RCC 7860 (cell line): ENCODE data around the gene RP2.

ENCODE experiments used
- DNase-seq: peaks from one replicate; pipeline ENCODE4 v3.0.0-alpha.2; 2015; ENCODE audit warnings: low spot score
- FAIRE-seq: peaks from 2 replicates; lab custom pipeline; 2012; peaks lifted over from hg19 to GRCh38; lab: Jason Lieb, UNC

RP2 gene

GRCh38 chrX:46836701-46837557 is at the start of gene RP2:
RP2 (plus strand) TSS chrX:46837043; CDS start chrX:46837101, 58 bp downstream.
- FAIRE-seq, result peak; percentile 90
- peak; percentile 86 for DNase-seq

GRCh38 chrX:46788902-46789301 is 47.9 kb upstream of the RP2 start:
- no peak for DNase-seq
- no peak for FAIRE-seq

GRCh38 chrX:46791927-46792809 is 44.7 kb upstream of the RP2 start:
- FAIRE-seq, result peak; percentile 97

GRCh38 chrX:46792810-46793188 is 44.0 kb upstream of the RP2 start:
- DNase-seq, result no peak
- FAIRE-seq, result no peak

More at GRCh38 chrX:46791927-46792809, 44.7 kb upstream of the RP2 start:
- peak; percentile 86 for DNase-seq

- no peak for DNase-seq
- FAIRE-seq, result no peak
Observed at GRCh38 chrX:46793386-46794143, 43.3 kb upstream of the RP2 start.

GRCh38 chrX:46796574-46797191 is 40.2 kb upstream of the RP2 start:
- FAIRE-seq (peak; percentile 57), DNase-seq (peak; percentile 39)

GRCh38 chrX:46803140-46803539 is 33.7 kb upstream of the RP2 start:
- FAIRE-seq, result no peak
- DNase-seq, result no peak

- no peak for FAIRE-seq
- DNase-seq, result no peak
Observed at GRCh38 chrX:46805270-46805669, 31.6 kb upstream of the RP2 start.

GRCh38 chrX:46811121-46811520 is 25.7 kb upstream of the RP2 start:
- DNase-seq (no peak), FAIRE-seq (no peak)

GRCh38 chrX:46812445-46812844 is 24.4 kb upstream of the RP2 start:
- FAIRE-seq, result no peak
- DNase-seq, result no peak

- FAIRE-seq (no peak), DNase-seq (no peak)
Observed at GRCh38 chrX:46814966-46815365, 21.9 kb upstream of the RP2 start.

- FAIRE-seq (no peak), DNase-seq (no peak)
Observed at GRCh38 chrX:46819136-46819535, 17.7 kb upstream of the RP2 start.

GRCh38 chrX:46820391-46821100 is 16.3 kb upstream of the RP2 start:
- no peak for FAIRE-seq
- no peak for DNase-seq

GRCh38 chrX:46823481-46823880 is 13.4 kb upstream of the RP2 start:
- DNase-seq, result no peak
- FAIRE-seq, result no peak

GRCh38 chrX:46831765-46832327 is 5.0 kb upstream of the RP2 start:
- no peak for FAIRE-seq
- no peak for DNase-seq

- DNase-seq (peak; percentile 10), FAIRE-seq (peak; percentile 63)
Observed at GRCh38 chrX:46837558-46838485, 979 bp downstream of the RP2 start.

- FAIRE-seq, result no peak
- no peak for DNase-seq
Observed at GRCh38 chrX:46838486-46838870, 1.6 kb downstream of the RP2 start.

GRCh38 chrX:46838974-46839480 is 2.2 kb downstream of the RP2 start:
- FAIRE-seq (peak; percentile 73), DNase-seq (no peak)
